IgD-negative memory B cell (primary cell): Measurements from ENCODE around the gene OR13F1. TPM values are rescaled to one million over a fixed set of nuclear protein-coding genes. Genes with fewer than 3 reads are reported as not detected.
"Not testable (repeated sequence)": the region's sequence is repeated elsewhere in the genome, so short reads cannot be mapped to it uniquely, and the experiment has no call there.

Source experiments
- H3K27ac Mint-ChIP-seq, 3 donors: one replicate each; pipeline ENCODE4 v1.8.0; 2020 to 2022; ENCODE audit warnings: mild to moderate bottlenecking in 3 of 3, mixed read lengths in 3 of 3, moderate library complexity in 1 of 3
- H3K27me3 Mint-ChIP-seq: one replicate; pipeline ENCODE4 v1.8.0; 2021; ENCODE audit warnings: mixed read lengths
- H3K36me3 Mint-ChIP-seq: one replicate; pipeline ENCODE4 v1.8.0; 2020; ENCODE audit warnings: mild to moderate bottlenecking, mixed read lengths
- H3K4me1 Mint-ChIP-seq, 3 donors: one replicate each; pipeline ENCODE4 v1.8.0; 2020 to 2022; ENCODE audit warnings: mixed read lengths in 3 of 3, mild to moderate bottlenecking in 1 of 3
- H3K4me3 Mint-ChIP-seq, 4 donors: one replicate each; pipeline ENCODE4 v1.8.0; 2020 to 2022; ENCODE audit warnings: mild to moderate bottlenecking in 4 of 4, mixed read lengths in 4 of 4, moderate library complexity in 3 of 4
- H3K9me3 Mint-ChIP-seq, 3 donors: one replicate each; pipeline ENCODE4 v1.8.0; 2020 to 2021; ENCODE audit warnings: mixed read lengths in 3 of 3, mild to moderate bottlenecking in 1 of 3
- polyA plus RNA-seq: library from polyadenylated mRNA; unstranded; fragments of 300-500 nt; fragmentation: Illumina TruSeq; gene quantifications from one replicate; pipeline ENCODE4 v1.2.3, GENCODE V29; 2021

The OR13F1 gene, protein sequence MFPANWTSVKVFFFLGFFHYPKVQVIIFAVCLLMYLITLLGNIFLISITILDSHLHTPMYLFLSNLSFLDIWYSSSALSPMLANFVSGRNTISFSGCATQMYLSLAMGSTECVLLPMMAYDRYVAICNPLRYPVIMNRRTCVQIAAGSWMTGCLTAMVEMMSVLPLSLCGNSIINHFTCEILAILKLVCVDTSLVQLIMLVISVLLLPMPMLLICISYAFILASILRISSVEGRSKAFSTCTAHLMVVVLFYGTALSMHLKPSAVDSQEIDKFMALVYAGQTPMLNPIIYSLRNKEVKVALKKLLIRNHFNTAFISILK
- polyA plus RNA-seq: not detected

DNA sequence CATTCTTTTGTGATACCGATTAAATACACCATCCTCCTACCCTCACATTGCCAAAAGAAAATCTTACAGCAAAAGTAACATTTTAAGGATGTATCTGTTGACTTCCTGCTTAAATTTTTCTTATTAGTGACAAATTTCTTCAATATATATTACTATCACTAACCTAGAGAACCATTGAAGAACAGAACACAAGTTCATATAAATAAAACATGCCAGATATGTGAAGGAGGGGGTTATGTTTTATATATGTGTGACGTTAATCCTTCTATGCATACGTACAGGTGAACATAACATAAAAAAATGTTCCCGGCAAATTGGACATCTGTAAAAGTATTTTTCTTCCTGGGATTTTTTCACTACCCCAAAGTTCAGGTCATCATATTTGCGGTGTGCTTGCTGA is at the start of gene OR13F1:
TSS of gene OR13F1 (plus strand) at position 301 of the 400 bp plus-strand sequence. CDS start at position 301, 0 bp downstream.
- Mint-ChIP-seq H3K27me3 (no peaks in the 10 kb centered on the region), H3K4me3 (no peak within 1 kb of the TSS), H3K4me1 (no peaks in the 10 kb centered on the region), H3K27ac (no peak within 1 kb of the TSS), H3K9me3 (peaks cover 0 to 3% (median 0%) of the 10 kb centered on the region in 3 donors), H3K36me3 (no peaks in the 10 kb centered on the region)

DNA sequence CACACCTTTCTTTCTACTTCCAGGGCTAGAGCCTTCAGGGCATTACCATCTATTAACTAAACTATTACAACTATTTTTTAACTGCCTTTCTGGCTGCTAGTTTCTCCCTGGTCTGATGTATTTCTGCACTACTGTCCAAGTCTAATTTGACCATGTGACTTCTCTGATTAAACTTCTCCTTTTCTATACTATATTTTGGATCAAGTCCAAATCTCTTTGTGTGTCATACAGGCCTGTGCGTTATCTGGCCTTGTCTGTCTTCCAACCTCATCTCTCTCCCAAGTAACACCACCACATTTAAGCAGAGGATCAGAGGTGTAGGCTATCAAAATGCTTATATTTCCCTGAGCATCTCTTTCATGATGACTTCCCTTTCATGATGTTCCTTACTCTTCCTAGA is 47.2 kb upstream of the OR13F1 start:
- H3K36me3 Mint-ChIP-seq: no peaks in the 10 kb centered on the region
- peaks cover 0 to 3% (median 2%) of the 10 kb centered on the region in 3 donors for H3K9me3 Mint-ChIP-seq
- H3K27ac Mint-ChIP-seq: no peak overlapping the region
- no peaks in the 10 kb centered on the region for H3K27me3 Mint-ChIP-seq
- H3K4me1 Mint-ChIP-seq: no peaks in the 10 kb centered on the region
- H3K4me3 Mint-ChIP-seq: no peak overlapping the region

DNA sequence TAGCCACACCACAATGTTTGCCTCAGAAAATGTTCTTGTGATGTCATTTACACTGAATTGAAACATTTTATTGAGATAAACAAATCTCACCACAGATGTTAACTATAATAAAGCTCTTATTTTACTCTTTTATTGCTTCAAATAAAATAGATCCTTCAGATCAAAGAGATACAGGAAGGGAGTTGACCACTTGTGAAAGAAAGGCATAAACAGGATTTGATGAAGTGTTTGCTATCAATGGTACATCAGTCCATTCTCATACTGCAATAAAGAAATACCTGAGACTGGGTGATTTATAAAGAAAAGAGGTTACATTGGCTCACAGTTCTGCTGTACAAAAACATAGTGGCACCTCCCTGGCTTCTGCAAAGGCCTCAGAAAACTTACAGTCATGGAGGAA is 40.2 kb upstream of the OR13F1 start:
- Mint-ChIP-seq H3K4me1 (no peaks in the 10 kb centered on the region), H3K36me3 (no peaks in the 10 kb centered on the region), H3K27ac (no peak overlapping the region), H3K9me3 (peaks cover 2 to 15% (median 4%) of the 10 kb centered on the region in 3 donors), H3K27me3 (no peaks in the 10 kb centered on the region), H3K4me3 (no peak overlapping the region)

DNA sequence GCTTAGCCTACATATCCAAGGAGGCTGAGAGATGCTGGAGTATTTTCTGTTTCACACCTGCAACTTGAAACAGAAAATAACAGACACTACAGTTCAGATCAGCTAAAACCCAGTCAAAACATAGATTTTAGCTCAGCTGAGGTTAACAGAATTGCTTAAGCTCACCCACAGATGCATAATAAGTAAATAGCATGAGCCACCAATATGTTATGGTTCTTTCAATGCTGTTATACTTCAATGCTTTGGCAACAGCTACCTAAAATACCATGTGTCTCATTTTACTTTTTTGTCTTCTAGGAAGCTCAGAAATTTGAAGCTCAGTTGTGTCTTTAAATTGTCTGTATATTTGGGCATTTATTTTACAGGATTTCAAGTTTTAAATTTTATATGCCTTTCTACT is 35.8 kb upstream of the OR13F1 start:
- no peak overlapping the region for H3K4me3 Mint-ChIP-seq
- H3K27ac Mint-ChIP-seq: no peak overlapping the region

DNA sequence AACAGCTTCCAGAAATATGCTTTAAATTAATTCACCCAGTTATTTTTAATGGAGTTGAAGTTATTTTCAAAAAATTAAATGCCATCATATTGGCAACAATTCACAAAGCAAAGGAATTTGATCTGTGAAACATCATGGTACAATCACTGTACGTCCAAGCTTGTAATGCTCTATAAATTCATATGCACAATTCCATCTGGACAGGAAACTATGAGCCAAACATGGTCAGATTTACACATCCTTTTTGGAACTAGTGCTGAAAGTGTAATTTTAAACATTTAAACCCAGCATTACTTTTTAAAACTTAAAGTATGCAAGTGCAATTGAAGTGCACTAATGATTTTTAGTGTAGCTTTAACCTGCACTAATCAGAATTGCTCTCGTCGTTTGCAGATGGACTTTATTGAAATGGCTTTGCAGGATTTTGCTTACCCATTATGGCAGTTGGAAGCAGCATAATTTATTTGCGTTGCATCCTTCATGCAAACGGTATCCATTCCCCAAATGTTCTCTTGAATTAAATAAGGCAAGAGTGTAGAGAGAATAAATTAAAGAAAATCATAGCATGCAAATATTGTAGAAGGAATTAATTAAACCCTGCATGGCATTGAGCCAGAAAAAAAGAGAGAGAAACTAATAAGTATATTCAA is 21.0 kb upstream of the OR13F1 start:
- Mint-ChIP-seq H3K4me3 (no peak overlapping the region), H3K36me3 (no peaks in the 10 kb centered on the region), H3K27me3 (no peaks in the 10 kb centered on the region), H3K4me1 (no peaks in the 10 kb centered on the region), H3K27ac (no peak overlapping the region), H3K9me3 (peaks cover 0 to 3% (median 2%) of the 10 kb centered on the region in 3 donors)

More for the DNA sequence above, 35.8 kb upstream of the OR13F1 start:
- Mint-ChIP-seq H3K9me3 (peaks cover 1 to 15% (median 8%) of the 10 kb centered on the region in 3 donors), H3K27me3 (no peaks in the 10 kb centered on the region), H3K36me3 (peaks cover 2% of the 10 kb centered on the region), H3K4me1 (no peaks in the 10 kb centered on the region)

DNA sequence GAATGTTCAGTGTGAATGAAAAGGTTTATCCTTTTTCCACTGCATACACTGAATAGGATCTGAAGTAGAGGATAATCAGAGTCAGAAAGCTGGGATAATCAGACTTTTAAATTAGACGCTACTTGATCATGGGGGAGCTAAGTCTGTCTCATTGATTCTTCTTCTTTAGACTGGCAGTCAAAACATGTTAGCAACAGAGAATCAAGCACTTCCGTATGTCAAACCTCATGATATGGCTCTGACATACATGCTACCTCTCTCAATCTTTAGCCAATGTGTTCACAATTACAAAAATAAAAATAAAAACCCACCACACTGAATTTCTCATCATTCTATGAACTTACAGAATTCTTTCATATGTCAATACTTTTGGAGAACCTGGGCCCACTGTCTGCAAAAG is 19.0 kb upstream of the OR13F1 start:
- Mint-ChIP-seq H3K9me3 (no peaks in the 10 kb centered on the region), H3K4me3 (no peak overlapping the region), H3K27me3 (no peaks in the 10 kb centered on the region), H3K4me1 (no peaks in the 10 kb centered on the region), H3K36me3 (no peaks in the 10 kb centered on the region), H3K27ac (no peak overlapping the region)

DNA sequence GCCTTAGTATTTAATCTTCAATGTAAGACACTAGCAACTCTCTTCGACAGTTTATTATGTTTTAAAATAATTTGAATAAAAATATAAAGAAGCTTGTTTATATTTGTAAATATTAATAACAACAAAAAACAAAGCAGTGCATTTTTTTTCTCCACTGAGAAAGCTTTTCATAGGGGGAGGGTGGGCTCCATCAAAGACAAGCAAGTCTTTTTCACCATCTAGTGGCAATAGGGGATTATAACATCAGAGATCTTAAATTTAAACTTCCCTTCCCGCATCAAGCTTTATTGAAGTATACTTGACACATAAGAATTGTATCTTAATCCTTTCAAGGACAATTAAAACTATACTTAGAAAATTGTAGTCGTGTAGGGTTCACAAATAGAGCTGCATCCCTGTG is 9.3 kb upstream of the OR13F1 start:
- Mint-ChIP-seq H3K4me1 (no peaks in the 10 kb centered on the region), H3K36me3 (no peaks in the 10 kb centered on the region), H3K27me3 (no peaks in the 10 kb centered on the region), H3K27ac (no peak overlapping the region), H3K4me3 (no peak overlapping the region), H3K9me3 (no peaks in the 10 kb centered on the region)

DNA sequence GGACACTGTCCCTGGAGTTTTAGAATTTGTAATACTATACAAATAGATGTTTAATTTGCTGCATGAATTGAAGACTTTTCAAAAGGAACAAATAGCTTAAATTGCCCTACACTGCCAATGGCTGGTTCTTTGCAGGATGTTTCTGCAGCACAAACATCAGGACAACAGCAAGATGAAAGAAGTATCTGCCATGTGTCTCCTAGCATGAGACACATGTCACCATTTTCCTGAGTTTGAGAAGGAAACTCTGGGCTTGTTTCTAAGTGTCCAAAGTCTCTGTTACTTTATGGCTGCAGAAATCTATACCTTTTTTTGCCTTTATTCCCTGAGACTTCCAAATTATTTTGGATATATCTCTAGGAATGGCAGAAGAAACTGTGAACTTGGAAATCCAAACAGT is 623 bp upstream of the OR13F1 start:
- Mint-ChIP-seq H3K9me3 (peaks cover 0 to 3% (median 0%) of the 10 kb centered on the region in 3 donors), H3K4me1 (no peaks in the 10 kb centered on the region), H3K36me3 (no peaks in the 10 kb centered on the region), H3K27ac (no peak overlapping the region), H3K27me3 (no peaks in the 10 kb centered on the region), H3K4me3 (no peak overlapping the region)

DNA sequence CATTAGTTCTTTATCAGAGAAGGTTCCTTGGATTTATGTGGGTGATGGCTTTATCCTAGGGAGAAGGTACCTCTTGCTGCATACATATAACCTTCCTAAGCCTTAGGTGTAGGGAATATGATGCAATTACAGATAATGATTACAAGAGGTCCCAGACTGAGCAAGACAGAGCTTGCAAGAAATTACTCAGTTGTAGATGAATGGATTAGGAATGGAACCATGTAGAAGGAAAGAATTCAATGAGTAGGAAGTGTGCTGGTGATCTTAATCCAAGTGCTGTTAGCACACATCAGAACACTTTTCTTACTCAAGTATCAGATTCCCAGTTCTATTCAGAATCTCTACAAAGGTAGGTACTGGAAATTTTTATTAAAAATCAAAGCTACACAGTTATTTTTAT is 2.5 kb downstream of the OR13F1 start:
- Mint-ChIP-seq H3K4me3 (no peak overlapping the region), H3K27ac (no peak overlapping the region), H3K27me3 (no peaks in the 10 kb centered on the region), H3K36me3 (no peaks in the 10 kb centered on the region), H3K9me3 (peaks cover 0 to 1% (median 0%) of the 10 kb centered on the region in 3 donors), H3K4me1 (no peaks in the 10 kb centered on the region)

DNA sequence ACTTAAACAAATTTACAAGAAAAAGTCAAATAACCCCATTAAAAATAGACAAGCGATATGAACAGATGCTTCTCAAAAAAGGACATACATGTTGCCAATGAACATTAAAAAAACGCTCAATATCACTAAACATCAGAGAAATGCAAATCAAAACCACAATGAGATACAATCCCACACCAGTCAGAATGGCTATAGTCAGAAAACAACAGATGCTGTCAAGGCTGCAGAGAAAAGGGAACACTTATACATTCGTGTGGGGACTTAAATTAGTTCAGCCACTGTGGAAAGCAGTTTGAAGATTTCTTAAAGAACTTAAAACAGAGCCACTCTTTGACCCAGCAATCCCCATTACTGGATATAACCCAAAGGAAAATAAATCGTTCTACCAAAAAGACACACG is 10.8 kb downstream of the OR13F1 start:
- H3K36me3 Mint-ChIP-seq: no peaks in the 10 kb centered on the region
- H3K27me3 Mint-ChIP-seq: no peaks in the 10 kb centered on the region
- no peak overlapping the region for H3K4me3 Mint-ChIP-seq
- peaks cover 0 to 1% (median under 1%) of the 10 kb centered on the region in 3 donors for H3K9me3 Mint-ChIP-seq
- no peaks in the 10 kb centered on the region for H3K4me1 Mint-ChIP-seq
- H3K27ac Mint-ChIP-seq: no peak overlapping the region

DNA sequence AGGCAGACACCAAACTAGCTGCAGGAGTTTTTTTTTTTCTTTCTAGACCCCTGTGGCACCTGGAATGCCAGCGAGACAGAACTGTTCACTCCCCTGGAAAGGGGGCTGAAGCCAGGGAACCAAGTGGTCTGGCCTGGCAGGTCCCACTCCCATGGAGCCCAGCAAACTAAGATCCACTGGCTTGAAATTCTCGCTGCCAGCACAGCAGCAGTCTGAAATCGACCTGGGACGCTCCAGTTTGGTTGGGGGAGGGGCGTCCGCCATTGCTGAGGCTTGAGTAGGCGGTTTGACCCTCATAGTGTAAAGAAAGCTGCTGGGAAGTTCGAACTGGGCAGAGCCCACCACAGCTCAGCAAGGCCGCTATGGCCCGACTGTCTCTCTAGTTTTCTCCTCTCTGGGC is 16.2 kb downstream of the OR13F1 start:
- not testable (repeated sequence) for H3K4me1 Mint-ChIP-seq, H3K9me3 Mint-ChIP-seq

DNA sequence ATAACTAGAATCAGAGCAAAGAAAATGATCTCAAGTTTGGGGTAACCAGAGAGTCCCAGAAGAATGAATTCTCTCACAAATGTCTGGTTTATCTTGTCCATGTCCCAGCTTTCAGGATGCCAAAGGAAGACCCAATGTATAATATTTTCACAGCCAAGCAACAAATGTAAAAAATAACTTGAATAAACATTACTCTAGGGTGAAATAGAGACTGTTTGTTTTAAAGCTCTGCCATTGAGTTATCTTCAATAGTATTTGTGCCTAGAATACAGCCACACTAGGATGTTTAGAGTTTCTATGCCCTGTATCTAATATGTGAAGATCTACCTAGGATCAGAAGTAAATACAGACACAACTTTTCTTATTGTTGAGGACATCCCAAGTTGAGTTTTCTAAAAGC is 23.0 kb downstream of the OR13F1 start, which contains the start of gene OR13C4:
TSS of gene OR13C4 (minus strand) at position 101 of the 400 bp plus-strand sequence. CDS start at position 101, 0 bp downstream.
- Mint-ChIP-seq H3K4me3 (no peak within 1 kb of the TSS), H3K36me3 (no peaks in the 10 kb centered on the region), H3K9me3 (peaks cover 0 to 16% (median 14%) of the 10 kb centered on the region in 3 donors), H3K4me1 (no peaks in the 10 kb centered on the region), H3K27me3 (no peaks in the 10 kb centered on the region), H3K27ac (no peak within 1 kb of the TSS)

More for the DNA sequence above, 16.2 kb downstream of the OR13F1 start:
- not testable (repeated sequence) for H3K4me3 Mint-ChIP-seq, H3K27me3 Mint-ChIP-seq, H3K36me3 Mint-ChIP-seq, H3K27ac Mint-ChIP-seq

DNA sequence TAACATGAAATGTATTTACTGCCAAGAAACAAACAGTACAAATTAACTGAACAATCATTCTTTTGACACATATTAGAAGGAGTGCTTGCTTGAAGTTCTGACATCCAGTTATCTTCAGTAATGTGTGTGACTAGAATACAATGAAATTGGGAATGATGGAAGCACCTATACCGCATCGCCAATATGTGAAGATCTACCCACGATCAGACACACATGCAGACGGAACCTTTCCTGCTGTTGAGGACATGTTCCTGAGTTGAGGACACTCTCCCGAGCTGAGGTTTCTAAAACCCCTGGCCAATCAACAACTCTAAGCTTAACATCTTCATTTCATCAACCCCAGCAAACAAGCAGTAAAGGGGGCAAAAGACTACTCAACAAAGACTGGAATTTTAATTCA is 32.7 kb downstream of the OR13F1 start, which contains the start of gene OR13C3:
TSS of gene OR13C3 (minus strand) at position 101 of the 400 bp plus-strand sequence. CDS start 133 bp downstream, outside the sequence.
- Mint-ChIP-seq H3K9me3 (no peaks in the 10 kb centered on the region), H3K36me3 (no peaks in the 10 kb centered on the region), H3K27ac (no peak within 1 kb of the TSS), H3K27me3 (no peaks in the 10 kb centered on the region), H3K4me1 (no peaks in the 10 kb centered on the region), H3K4me3 (no peak within 1 kb of the TSS)

DNA sequence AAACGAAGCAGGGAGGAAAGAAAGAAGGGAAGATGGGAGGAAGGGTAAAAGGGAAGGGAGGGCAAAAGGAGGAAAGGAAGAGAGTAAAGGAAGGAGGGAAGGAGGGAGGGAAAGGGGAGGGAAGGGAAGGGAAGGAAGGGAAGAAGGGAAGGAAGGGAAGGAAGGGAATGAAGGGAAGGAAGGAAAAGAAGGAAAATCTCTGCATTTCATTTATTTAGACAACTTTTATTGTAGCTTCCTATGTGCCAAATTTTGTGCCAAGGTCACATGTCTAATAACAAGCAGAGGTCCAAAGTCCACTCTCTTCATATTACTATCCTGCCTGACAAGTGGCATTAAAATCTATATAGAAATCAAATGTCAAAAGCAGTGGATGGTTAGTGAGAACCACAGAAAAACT is 35.2 kb downstream of the OR13F1 start:
- no peak overlapping the region for H3K4me3 Mint-ChIP-seq
- no peak overlapping the region for H3K27ac Mint-ChIP-seq
- no peaks in the 10 kb centered on the region for H3K27me3 Mint-ChIP-seq
- no peaks in the 10 kb centered on the region for H3K9me3 Mint-ChIP-seq
- no peaks in the 10 kb centered on the region for H3K36me3 Mint-ChIP-seq
- H3K4me1 Mint-ChIP-seq: no peaks in the 10 kb centered on the region

DNA sequence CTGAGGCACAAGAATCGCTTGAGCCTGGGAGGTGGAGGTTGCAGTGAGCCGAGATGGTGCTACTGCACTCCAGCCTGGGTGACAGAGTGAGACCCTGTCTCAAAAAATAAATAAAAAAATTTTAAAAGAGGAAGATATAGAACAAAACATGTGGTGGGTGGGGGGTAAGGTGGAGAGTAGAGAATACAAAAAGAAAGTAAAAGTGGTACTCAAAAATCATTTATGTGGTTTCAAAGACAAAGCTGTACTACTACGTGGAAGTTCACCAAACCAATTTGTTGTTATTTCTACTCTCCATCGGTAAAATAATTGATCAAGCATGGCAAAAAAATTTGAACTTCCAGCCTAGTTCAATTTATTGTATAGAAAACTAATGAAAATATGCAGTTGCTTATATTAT is 40.6 kb downstream of the OR13F1 start:
- Mint-ChIP-seq H3K27me3 (no peaks in the 10 kb centered on the region), H3K27ac (no peak overlapping the region), H3K4me1 (no peaks in the 10 kb centered on the region), H3K36me3 (no peaks in the 10 kb centered on the region), H3K4me3 (no peak overlapping the region), H3K9me3 (no peaks in the 10 kb centered on the region)

DNA sequence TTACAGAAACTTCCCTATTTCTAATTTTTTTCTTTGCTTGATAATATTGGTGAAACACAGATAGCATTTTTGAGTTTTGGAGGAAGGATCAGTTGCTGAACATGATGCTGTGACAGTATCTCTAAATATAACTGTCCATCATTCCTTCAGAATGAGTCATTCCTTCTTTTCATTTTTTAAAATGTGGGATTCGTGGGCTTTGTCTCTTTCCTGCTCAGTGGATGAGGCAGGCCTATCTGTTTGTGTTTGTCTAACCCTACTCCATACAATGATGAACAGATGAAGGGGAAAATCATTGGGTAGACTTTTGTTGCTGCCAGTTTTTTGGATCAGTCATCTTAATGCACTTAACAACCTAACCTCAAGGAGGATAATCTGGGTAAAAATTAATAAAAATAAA is 49.2 kb downstream of the OR13F1 start:
- Mint-ChIP-seq H3K9me3 (peaks cover 0 to 6% (median 5%) of the 10 kb centered on the region in 3 donors), H3K27ac (no peak overlapping the region), H3K4me1 (no peaks in the 10 kb centered on the region), H3K27me3 (no peaks in the 10 kb centered on the region), H3K4me3 (no peak overlapping the region), H3K36me3 (no peaks in the 10 kb centered on the region)
